GM21526 (cell line): ENCODE data around the gene GALNT17.
"Not testable (repeated sequence)": the region's sequence is repeated elsewhere in the genome, so short reads cannot be mapped to it uniquely, and the experiment has no call there.

Experiments
- ATAC-seq: cut with Tn5 transposase; IDR thresholded peaks from one replicate; pipeline ENCODE4 v1.9.1; 2021; ENCODE audit warnings: moderate library complexity; ENCODE audit not compliant: unreplicated experiment, low FRiP score

GALNT17 gene

DNA sequence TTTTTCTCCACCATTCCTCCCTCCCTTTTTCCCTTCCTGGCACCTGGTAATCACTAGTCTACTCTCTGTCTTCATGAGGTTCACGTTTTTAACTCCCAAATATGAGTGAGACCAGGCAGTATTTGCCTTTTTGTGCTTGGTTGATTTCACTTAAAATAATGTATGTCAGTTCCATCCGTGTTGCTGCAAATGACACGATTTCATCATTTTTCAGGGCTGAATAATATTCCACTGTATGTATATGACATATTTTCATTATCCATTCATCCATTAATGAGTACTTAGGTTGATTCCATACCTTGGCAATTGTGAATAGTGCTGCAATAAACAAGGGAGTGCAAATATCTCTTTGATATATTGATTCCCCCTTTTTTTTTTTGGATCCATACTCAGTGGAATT is 25.8 kb downstream of the GALNT17 start:
- no peak for ATAC-seq

DNA sequence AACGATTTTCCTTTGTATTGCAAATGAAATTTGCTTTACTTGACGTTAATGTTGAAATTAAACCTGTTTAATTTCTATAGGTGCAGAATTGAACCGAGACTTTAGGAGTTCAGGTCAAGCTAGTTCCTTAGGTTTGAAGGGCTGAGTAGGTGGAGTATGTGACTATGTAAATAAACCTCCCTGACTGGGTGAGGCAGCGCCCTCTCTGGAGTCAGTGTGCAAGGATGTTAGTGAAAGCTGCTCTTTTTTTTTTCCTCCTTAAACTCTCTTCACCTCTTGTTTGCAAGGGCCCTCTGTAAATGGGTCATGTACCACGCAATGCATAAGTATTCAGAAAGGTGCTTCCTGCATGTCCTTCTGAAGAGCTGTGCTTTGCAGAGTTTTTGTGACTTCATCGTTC is 33.8 kb downstream of the GALNT17 start:
- ATAC-seq = no peak

DNA sequence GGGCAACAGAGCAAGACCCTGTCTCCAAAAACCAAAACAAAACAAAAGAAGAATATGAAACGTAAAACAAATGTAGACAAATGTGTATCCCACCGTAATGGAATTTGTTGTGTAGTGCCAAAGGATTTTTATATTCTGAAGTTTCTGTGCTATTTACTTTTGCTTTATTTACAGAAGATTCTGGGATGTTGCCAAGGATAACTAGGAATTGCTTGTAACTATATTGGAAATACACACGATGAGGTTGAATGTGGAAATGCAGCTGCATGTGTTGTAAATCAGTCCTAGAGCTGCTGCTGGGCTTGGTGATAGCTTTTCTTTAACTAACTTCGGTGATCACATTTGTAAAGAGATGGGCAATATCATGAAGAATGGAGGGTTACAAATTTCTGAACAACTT is 39.5 kb downstream of the GALNT17 start:
- ATAC-seq = no peak

DNA sequence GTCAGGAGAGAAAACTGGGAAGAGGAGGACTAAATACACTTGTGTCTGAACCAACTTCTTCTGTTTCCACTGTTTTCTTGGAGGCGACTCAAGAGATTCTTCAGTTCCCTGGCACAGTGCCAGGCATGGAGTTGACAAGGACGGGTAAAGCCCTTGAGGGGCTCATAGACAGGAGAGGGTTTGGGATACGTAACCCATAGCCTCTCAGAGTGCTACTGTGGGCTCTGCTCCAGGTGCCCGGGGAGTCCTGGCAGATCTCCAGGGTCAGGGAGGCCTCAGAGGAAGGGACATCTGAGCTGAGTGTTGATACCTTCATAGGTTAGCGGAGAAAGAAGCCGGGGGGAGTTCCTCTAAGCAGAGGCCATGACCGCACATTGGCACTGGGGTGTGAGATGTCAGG is 42.0 kb downstream of the GALNT17 start:
- ATAC-seq = no peak

DNA sequence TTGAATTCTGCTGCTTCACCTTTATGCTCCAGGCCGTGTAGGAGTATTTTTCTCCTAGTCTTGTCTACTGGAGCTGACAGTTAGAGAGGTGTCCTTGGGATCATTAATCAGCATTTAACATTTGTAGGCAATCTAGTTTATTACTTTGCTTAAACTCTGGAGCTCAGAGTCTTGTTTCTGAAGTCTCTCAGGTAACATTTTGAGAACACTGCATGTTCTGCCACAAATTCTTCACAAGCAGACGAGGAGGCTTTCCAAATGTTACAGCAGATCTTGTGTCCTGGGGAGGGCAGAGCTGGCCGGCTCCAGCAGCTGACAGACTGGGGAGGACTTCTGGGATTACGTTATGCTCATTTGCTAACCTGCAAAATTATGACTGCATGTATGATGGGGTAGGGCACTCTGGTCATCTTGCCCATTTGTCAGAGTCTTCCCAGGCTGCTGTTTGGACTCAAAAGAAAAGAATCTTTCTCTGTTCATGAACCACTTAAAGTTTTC is 50.5 kb downstream of the GALNT17 start:
- ATAC-seq = no peak

DNA sequence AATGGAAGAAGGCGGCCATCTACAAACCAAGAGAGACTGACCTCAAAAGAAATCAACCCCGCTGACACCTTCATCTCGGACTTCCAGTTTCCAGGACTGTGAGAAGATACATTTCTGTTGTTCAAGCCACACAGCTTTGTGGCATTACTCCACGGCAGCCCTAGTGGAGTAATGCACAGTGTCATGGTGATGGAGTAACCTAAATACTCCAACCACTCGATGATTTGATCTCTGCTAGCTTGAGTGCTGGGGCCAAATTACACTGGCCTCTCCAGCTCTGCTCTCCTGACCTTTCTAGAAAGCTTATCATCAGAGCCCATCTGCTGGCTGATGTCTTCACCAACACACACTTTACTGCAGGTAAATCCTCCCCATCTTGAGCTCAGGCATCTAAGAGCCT is 52.2 kb downstream of the GALNT17 start:
- no peak for ATAC-seq

DNA sequence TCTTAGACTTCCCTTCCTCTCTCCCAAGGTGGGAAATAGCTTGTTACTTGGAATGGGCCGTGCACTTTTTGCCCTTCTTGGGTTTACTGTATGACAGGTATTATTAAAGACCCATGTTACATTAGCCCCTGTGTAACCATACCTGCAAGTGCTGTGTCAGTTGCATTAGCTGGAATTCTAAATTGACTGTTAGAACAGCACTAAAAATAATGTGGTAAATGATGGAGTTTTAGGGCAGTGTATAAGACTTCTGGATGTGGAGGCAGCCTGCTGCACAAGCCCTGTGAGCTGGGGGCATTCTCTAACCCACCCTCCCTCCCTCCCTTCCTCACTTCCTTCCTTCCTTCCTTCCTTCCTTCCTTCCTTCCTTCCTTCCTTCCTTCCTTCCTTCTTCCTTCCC is 52.7 kb downstream of the GALNT17 start:
- ATAC-seq = no peak

DNA sequence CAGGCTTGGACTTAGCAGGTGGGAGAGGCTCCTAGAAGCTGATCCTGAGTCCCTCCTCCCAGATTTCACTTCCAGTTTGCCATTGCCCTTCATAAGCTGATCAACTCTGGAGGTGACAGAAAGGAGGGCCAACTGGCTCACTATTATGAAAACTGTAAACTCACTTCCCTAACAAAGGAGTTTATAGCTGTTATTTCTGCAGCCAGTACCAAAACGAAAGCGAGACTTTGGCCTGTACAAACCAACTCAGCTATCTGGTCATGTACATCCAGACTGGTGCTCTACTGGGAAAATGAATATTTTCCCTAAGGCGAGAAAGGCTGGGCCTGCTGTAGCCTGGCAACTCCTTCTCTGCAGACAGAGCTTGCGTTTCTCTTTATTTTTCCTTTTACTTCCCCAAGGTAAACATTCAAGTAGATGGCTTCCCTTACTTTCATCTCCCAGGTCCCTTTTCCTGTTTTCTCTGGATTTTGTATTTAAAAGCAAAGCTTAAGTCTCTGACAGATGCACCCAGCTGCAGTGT is 54.7 kb downstream of the GALNT17 start:
- no peak for ATAC-seq

DNA sequence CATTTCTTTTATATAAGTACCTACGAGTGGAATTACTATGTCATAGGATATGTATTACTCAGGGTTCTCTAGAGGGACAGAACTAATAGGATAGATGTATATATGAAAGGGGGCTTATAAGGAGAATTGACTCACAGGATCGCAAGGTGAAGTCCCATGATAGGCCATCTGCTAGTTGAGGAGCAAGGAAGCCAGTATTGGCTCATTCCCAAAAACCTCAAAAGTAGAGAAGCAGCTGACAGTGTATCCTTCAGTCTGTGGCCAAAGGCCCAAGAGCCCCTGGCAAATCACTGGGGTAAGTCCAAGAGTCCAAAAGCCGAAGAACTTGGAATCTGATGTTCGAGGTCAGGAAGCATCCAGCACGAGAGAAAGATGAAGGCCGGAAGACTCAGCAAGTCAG is 59.8 kb downstream of the GALNT17 start:
- ATAC-seq = no peak

DNA sequence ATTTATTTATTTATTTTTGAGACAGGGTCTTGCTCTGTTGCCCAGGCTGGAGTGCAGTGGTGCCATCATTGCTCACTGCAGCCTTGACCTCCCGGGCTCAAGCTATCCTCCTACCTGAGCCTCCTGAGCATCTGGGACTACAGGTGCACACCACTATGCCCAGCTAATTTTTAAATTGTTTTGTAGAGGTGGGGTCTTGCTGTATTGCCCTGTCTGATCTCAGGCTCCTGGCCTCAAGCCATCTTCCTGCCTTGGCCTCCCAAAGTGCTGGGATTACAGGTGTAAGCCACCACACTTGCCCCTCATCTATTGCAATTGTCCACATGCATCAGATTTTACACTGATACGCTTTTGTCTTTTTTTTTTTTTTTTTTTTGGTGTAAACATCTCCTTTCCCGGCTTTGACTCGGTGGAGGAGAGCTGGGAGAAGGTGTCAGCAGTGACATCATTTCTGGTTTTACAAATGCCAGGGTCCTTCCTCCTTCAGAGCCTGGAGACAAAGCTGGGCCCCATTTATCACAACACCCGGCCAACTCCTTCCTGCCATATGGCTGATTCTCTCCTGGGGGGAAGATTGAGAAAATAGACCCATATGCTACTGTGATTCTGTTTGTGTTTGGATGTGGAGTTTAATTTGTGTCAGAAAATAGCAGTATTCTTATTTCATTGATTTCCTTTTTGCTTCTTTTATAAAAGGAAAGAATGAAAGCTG is 61.3 kb downstream of the GALNT17 start:
- no peak for ATAC-seq

DNA sequence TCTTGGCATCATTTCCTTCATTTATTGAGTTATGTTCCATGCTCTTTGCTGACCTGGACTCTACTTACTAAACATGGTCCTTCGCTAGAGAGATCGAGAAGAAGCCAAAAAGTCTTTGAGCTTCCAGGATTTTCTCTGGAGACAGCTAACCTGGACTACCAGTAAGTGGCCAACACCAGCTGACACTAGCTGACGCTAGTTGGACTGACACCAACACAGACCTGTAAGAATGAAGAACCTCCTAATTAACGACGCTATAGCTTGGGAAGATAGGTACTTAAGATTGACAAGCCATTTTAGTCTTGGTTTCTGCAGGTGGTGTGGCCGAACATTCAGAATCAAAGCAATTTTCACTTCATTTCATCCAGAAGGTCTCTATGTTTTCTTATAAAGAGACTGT is 66.4 kb downstream of the GALNT17 start:
- no peak for ATAC-seq

DNA sequence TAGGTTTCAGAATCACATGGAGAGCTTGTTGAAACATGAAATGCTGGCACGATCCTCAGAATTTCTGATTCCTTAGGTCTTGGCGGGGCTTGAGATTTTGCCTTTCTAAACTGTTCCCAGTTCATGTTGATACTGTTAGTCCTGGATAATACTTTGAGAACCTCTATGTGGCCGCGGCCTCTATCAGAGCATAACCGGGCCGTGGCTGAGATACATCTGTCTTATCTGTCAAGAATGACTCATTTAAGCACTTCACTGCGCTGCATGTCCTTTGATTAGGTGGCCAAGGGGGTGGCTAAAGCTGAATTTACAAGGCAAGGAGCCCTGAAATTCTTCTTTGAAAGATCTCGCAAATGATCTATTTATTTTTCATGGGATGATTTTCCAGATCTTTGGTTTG is 66.9 kb downstream of the GALNT17 start:
- no peak for ATAC-seq

DNA sequence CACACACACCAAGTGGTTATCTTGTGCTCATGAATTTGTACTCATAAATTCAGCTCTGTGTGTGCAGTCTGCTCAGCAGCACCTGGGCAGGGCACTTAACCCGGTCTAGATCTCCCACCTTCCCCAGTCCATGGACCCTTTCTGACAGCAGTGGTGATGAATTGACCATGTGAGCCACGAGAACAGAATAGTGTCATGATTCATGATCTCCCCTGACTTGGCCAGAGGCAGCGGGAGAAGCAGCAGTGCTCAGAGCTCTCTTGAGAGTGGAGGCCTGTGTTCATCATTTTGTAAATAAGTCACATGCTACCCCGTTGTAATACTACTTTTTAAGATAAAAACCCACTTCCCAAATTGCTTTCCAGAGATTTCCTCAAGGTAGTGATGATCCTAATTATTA is 74.2 kb downstream of the GALNT17 start:
- no peak for ATAC-seq

DNA sequence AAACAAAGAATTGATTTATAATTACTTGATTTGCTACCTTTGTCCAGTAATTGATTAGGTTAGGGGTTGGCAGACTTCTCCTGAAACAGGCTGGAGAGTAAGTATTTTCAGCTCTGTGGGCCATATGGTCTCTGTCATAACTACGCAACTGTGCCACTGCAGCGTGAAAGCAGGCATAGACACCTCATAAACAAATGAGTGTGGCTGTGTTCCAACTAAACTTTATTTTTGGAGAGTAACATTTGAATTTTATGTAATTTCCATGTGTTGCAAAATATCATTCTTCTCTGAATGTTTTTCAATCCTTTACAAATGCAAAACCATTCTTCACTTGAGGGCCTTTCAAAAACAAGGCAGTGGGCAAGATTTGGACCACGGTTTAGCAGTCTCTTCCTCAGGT is 76.9 kb downstream of the GALNT17 start:
- no peak for ATAC-seq

DNA sequence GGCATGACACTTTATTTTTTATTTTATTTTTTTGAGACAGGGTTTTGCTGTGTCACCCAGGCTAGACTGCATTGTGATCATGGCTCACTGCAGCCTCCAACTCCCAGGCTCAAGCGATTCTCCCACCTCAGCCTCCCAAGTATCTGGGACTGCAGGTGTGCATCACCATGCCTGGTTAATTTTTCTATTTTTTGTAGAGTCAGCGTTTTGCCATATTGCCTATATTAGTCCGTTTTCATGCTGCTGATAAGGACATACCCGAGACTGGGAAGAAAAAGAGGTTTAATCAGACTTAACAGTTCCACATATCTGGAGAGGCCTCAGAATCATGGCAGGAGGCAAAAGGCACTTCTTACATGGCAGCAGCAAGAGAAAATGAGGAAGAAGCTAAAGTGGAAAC is 77.5 kb downstream of the GALNT17 start:
- ATAC-seq = not testable (repeated sequence)

DNA sequence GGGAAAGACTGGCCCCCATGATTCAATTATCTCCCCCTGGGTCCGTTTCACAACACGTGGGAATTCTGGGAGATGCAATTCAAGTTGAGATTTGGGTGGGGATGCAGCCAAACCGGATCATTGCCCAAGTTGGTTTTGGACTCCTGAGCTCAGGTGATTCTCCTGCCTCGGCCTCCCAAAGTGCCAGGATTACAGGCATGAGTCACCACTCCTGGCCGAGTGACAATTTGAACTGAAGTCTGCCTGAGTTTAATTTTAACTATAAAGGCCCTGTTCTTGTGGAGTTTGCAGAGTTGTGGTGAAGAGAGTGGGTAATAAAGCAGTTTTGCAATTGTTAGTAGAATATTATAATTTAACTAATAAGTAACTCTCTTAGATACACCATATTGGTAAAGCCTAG is 78.3 kb downstream of the GALNT17 start:
- no peak for ATAC-seq

DNA sequence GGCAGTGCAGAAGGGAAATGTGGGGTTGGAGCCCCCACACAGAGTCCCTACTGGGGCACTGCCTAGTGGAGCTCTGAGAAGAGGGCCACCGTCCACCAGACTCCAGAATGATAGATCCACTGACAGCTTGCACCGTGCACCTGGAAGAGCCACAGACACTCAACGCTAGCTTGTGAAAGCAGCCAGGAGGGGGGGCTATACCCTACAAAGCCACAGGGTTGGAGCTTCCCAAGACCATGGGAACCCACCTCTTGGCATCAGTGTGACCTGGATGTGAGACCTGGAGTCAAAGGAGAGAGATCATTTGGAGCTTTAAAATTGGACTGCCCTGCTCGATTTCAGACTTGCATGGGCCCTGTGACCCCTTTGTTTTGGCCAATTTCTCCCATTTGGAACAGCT is 80.5 kb downstream of the GALNT17 start:
- ATAC-seq = not testable (repeated sequence)

DNA sequence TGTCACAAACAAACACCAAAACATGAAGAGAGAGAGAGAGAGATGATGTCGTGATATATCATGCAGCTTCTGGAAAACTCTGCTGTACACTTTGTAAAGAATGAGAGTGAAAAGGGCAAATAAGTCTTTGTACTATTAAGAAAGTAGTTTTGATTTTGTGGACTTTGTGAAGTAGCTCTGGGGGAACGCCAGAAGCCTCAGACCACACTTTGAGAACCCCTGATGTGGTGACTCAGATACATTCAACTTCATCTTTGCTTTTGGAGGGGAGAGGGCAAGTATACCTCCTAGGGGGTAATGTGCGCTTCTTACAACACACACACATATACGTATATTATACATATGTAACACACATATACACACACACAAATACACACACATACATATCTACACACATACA is 84.3 kb downstream of the GALNT17 start:
- ATAC-seq = no peak

DNA sequence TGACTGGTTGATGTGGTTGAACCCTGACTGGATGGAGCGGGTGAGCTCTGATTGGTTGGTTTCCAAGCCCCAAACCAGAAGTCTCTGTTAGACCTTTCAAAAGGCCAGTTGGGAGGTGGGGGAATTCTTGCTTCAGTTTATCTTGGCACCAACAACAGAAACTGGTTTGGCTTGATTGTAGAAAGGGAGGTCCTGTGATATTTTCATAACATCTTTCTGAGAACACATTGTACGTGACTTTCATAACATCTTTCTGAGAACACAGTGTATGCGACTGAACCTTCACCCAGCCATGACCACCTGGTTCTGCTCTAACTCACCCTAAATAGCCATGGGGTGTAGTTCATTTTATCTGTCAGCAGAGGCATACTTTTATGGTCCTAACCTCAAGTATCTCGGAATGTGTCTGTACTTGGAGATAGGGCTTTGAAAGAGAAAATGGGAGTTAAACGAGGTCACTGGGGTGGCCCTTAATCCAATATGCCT is 88.3 kb downstream of the GALNT17 start:
- ATAC-seq = no peak

DNA sequence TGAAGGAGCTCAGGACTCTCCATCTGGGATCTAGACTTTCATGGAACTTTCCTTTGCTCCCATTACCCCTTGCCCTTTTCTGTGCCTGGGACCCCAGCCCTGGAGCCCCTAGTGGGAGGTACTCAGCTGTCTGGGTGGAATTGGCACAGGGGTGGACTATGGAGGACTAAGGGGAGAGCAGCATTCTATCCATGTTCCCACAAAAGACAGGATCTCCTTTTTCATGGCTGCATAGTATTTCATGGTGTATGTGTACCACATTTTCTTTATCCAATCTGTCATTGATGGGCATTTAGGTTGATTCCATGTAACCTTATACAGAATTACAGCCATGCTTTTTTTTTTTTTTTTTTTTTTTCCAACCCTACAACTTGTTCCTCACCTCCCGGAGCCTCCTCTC is 89.1 kb downstream of the GALNT17 start:
- no peak for ATAC-seq

DNA sequence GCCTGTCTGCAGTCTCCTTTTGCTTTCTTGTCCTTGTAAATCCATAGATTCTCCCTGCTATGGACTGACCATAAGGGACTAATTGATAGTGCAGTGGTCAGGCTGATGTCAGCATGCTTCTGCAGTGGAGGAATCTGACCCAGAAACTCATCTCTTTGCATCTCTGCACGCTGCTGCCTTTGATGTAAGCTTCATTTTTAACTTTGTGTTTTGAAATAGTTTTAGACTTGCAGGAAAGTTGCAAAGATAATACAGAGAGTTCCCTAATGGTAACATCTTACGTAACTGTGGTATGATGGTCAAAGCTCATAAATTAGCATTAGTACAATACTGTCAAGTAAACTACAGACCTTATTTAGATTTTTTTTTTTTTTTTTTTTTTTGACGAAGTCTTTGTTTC is 89.6 kb downstream of the GALNT17 start:
- no peak for ATAC-seq

DNA sequence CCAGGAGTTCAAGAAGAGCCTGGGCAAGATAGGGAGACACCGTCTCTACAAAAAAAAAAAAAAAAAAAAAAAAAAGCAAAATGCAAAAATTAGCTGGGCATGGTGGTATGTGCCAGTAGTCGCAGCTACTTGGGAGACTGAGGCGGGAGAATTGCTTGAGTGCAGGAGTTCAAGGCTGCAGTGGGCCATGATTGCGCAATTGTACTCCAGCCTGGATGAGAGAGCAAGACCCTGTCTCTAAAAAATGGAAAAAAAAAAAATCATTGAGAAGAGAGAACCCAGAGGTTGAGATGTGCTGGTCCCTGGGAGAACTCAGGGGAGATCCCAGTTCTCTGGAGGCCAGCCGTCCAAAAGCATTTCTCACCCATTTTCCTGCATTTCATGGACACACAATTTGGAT is 95.2 kb downstream of the GALNT17 start:
- ATAC-seq = no peak
